GM18951 (cell line): ENCODE data around the gene MDGA2.

Experiments
- POLR2A ChIP-seq: IDR thresholded peaks from 4 replicates; pipeline ENCODE4 v1.6.1; 2011; ENCODE audit warnings: mild to moderate bottlenecking; ENCODE audit not compliant: insufficient read length, insufficient read depth; ENCODE audit errors: extremely low read depth
- in situ Hi-C: fragments of 300-500 bp; cut with MboI; formaldehyde crosslinking; loops from one replicate; pipeline ENCODE4 v1.12.0; 2022; ENCODE audit warnings: low sequenced_read_pairs, mixed read lengths, inconsistent platforms; ENCODE audit not compliant: unreplicated experiment

The MDGA2 gene

GRCh38 chr14:46885566-46885965 is 789.8 kb downstream of the MDGA2 start:
- in situ Hi-C loops, result no loop called here
- TF ChIP-seq POLR2A, result no peak

GRCh38 chr14:46861753-46862152 is 813.7 kb downstream of the MDGA2 start:
- in situ Hi-C loops, result no loop called here

GRCh38 chr14:46840944-46841720 is 834.3 kb downstream of the MDGA2 start:
- in situ Hi-C loops, result no loop called here
- TF ChIP-seq POLR2A, result no peak

More at GRCh38 chr14:46861753-46862152, 813.7 kb downstream of the MDGA2 start:
- TF ChIP-seq POLR2A, result no peak

GRCh38 chr14:46820291-46820690 is 855.1 kb downstream of the MDGA2 start:
- no peak for TF ChIP-seq POLR2A
- in situ Hi-C loops, result no loop called here

GRCh38 chr14:46819117-46819516 is 856.3 kb downstream of the MDGA2 start:
- in situ Hi-C loops, result no loop called here
- no peak for TF ChIP-seq POLR2A

- in situ Hi-C loops, result no loop called here
- TF ChIP-seq POLR2A, result no peak
Measured at GRCh38 chr14:46818147-46818546, 857.3 kb downstream of the MDGA2 start.

- in situ Hi-C loops, result no loop called here
- TF ChIP-seq POLR2A, result no peak
Measured at GRCh38 chr14:46793144-46793543, 882.3 kb downstream of the MDGA2 start.
